Mesenteric fat pad (tissue), 1 donor: ENCODE results near the gene PSAP. TPM values are rescaled to one million over a fixed set of nuclear protein-coding genes. Genes with fewer than 3 reads are reported as not detected.
"Not testable (repeated sequence)": the region's sequence is repeated elsewhere in the genome, so short reads cannot be mapped to it uniquely, and the experiment has no call there.

ENCODE experiments used
- DNase-seq: peaks from one replicate; pipeline ENCODE4 v3.0.0-alpha.2; 2020; ENCODE audit warnings: low spot score
- long read RNA-seq: library from polyadenylated mRNA; unstranded; transcript quantifications from one replicate; pipeline ENCODE4 v2.0.0, GENCODE V29; 2020
- total RNA-seq: library from RNA; stranded (reverse); fragmentation: NEBNext Ultra II Directional; extraction: Animal tissue kit (Norgen Biotek cat#: 25700); gene quantifications from one replicate; pipeline ENCODE4 v1.2.1, GENCODE V29; 2021
- donor health status: DM: yes; HTN: yes; CAD: no.

Gene PSAP
- total RNA-seq: 1,414 TPM
- long read RNA-seq, transcript PSAP-202 (14 exons, 2,872 nt): major isoform, 2,422 of 5,438 reads
- long read RNA-seq, transcript PSAP-201 (14 exons, 2,830 nt): minor isoform, 34 of 5,438 reads
- long read RNA-seq, partial matches to known transcripts: 540 of 5,438 reads
- long read RNA-seq, other reads (novel, unspliced or antisense): 2,442 of 5,438 reads

DNA sequence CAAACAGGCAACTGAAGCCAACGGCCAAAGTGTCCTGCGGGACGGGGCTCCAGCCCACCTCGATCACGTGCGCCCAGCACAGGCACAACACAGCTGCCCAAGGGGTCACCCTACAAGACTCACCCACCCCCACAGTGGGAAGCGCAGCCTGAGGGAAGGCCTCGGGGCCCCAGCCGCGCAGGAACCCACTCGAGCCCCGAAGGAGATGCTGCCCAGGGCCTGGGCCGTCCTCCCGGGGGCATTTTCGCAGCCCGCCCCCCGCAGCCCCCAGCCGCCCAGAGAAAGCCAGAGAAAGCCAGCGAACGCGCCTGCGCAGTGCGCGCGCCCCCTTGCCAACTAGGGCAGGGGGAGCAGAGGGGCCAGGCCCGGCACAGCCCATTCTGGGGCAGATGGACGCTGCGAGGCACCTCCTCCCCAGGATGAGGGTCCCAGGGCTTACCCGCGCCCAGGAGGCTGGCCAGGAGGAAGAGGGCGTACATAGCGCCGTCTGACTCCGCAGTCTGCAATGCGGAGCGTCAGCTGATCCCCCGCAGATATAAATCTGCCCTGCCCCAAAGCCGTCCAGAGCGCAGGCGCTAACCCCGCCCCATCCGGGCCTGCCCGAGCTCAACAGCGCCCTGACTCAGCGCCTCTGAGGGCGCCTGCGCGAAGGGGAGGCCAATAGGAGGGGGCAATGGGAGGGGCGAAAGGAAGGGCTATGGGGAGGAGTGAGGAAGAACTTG lies at the start of gene PSAP:
Gene PSAP (minus strand): TSS at position 509 of the 722 bp plus-strand sequence. CDS start 30 bp downstream, at position 479.
- peak; percentile 99 for DNase-seq

DNA sequence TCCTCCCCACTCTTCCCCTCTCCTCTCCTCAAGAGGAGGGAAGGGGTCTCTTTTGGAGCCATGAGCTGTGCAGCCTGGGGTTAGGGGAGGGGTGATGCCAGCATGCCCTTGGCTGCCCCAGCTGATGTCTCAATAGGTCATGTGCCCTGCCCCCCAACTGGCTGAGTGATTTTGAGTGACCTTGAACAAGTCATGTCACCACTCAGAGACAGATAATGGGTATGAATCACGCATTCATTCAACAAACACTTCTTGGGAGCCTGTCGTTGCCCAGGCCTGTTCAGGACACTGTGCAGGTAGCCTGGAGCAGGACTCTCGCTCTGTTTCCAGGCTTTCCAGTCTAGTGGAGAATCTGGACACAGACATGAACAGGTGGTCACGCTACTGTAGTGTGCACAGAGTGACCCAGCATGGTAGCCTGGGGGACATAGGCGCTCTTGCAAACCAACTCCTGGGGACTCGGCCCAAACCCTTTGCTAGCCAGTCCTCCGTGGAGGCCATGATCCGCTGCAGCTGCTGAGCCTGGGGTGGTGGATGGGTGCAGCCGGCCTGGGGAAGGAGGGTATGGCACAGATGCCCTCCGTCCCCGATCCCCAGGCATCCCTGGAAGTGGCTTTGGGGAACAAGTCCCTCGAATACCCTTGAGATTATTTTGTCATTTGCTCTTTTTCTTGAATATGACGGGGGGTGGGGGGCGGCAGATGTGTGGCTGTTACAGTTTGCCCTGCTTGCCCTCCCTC lies 49.6 kb upstream of the PSAP start:
- DNase-seq: no peak

DNA sequence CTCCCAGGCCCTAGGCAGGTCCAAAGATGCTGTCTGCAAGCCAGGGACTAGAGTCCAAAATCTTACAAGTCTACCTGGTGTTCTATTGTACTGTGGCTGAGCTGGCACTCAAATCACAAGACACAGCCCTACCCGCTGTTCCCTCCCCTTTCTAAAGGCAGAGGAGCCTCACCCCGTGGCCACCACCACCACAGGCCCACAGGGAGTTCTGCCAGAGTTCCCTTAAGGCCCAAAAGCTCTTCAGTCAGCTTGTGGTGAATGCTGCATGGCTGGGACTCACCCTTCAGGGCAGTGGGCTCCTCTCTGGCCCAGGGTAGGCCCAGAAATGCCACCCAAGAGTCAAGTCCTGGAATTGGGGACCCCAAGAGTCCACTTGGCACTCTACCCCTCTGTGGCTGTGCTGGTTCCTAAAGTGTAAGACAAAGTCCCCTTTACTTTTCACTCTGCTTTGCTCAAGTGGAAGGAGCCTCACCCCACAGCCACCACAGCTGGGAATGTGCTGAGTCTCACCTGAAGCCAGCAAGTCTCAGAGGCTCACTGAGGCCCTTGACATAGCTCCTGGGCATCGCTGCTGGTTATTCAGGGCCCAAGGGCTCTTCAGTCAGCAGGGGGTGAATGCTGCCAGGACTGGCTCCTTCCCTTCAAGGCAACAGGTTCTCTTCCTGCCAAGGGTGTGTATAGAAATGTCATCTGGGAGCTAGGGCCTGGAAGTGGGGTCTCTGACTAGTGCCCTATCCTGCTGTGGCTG lies 48.8 kb upstream of the PSAP start:
- no peak for DNase-seq

DNA sequence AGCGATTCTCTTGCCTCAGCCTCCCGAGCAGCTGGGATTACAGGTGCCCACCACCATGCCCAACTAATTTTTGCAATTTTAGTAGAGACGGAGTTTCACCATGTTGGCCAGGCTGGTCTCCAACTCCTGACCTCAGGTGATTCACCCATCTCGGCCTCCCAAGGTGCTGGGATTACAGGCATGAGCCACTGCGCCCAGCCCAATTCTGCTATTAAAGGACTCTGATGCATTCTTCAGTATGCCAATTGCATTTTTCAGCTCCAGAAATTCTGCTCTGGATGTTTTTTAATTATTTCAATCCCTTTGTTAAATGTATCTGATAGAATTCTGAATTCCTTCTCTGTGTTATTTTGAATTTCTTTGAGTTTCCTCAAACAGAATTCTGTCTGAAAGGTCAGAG lies 47.3 kb upstream of the PSAP start:
- DNase-seq: not testable (repeated sequence)

DNA sequence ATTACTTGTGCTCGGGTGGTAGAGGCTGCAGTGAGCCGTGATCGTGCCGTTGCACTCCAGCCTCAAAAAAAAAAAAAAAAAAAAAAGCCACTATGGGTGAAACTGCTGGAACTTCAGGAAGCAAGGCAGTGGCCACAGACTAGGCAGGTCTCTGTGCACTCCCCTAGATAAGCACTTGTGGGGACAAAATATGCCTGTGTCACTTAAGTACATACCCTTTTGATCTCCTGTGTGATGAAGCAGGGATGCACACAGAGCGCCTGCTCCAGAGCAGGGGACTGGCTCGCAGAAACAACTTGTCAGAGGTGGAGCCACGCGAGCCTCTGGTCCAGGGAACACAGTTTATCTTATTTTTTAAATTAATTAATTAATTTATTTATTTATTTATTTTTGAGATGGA lies 42.9 kb upstream of the PSAP start:
- DNase-seq: no peak

DNA sequence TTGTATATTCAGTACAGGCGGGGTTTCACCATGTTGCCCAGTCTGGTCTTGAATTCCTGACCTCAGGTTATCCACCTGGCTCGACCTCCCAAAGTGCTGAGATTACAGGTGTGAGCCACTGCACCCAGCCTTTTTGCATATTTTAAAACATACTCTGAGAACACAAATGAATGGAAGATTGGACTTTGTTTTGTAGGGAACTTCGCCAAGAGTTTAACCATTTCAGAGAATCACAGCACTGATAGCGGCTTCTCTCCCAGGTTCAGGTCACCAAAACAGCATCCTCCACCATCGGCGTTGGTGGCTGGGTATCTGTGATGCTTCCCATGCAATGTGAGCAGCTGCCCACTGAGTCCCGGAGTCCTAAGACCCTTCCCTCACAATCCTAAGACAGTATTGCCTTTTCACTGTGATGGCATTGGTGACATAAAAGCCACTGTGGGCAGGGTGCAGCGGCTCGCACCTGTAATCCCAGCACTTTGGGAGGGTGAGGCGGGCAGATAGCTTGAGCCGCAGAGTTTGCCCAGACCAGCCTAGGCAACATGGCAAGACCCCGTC lies 42.3 kb upstream of the PSAP start:
- no peak for DNase-seq

DNA sequence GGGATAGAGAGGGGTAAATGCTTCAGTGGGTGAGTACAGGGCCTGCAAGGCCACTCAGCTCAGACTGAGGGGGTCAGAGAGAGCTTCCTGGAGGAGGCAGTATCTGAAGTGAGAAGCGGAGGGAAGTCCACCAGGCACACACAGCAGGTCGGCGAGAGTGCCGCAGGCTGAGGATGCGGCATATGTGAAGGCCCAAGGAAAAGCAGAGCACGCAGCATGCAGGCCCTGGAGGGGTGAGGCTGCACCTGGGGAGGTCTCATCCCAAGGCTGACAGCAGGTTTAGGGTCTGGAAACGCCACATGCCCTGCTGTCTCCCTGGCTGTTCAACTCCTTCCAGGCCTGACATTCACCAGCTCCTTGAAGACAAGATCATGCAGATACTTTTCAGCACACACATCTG lies 40.4 kb upstream of the PSAP start:
- DNase-seq: no peak

DNA sequence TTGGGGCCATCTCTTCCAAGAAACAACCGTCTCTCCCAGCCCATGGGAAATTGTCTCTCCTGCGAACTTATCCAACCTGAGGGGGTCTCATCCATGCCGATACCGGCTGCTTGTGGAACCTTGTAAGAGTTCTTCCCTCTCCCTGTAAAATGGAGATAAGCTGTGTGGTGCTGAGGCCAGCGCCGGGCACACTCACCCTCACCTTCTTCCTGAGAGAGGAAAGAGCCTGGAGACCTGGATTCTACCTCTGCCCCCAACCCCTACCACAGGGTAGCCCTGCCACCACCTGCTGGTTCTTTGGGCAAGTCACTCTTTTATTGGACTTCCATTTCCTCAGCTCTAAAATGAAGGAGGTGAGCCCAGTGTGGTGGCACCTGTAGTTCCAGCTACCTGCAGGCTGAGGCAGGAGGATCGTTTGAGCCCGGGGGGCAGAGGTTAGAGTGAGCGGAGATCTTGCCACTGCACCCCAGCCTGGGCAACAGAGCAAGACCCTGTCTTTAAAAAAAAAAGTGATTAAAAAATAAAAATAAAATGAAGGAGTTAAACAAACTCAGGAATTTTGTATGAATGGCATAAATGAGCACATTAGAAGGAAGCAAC lies 38.4 kb upstream of the PSAP start:
- DNase-seq: no peak

DNA sequence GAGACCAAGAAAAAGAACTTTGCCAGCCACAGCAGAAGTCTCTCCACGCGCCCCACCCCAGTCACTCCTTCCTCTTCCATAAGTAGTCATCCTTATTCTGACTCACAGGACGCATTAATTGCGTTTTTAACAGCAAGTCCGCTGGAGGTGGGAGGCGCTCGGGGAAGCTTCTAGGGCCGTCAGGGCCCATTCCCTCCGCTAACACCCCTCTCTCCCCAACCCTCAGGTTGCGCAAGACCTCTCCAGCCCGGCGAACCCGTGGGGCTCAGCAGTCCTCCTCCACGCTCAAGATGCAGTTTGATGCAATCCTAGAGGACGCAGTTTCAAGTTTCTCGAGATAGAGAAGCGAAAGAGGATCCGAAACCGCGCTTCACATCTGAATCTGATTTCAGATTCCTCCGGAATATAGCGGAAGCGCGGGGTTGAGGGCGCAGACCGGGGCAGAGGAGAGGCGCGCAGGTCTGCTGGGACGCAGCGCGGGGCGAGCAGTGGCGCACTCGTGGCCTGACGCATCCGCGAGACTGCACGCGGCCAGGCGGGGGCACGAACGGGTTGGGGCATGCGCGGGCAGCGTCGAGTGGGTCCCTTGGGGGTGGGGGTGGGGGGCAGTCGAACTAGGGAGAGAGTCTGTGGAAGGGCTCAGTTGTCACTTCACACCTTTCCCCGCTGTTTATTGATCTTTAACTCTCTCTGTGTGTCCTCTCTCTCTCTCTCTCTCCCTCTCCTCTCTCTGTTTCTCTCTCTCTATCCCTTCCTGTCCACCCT lies 37.8 kb upstream of the PSAP start:
- DNase-seq: peak; percentile 94

DNA sequence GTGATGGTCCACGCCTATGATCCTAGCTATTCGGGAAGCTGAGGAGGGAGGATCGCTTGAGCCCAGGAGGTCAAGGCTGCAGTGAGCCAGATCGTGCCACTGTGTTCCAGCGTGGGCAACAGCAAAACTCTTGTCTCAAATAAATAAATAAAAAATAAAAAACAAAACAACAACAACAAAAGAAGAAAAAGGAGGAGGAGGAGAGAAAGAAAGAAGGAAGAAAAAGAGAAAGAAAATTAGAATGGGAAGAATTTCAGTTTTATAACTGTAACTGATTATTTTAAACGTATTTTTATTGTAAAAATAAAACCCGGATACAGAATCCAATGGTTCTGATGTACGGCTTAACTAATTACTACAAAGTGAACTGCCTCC lies 37.2 kb upstream of the PSAP start:
- DNase-seq: no peak

DNA sequence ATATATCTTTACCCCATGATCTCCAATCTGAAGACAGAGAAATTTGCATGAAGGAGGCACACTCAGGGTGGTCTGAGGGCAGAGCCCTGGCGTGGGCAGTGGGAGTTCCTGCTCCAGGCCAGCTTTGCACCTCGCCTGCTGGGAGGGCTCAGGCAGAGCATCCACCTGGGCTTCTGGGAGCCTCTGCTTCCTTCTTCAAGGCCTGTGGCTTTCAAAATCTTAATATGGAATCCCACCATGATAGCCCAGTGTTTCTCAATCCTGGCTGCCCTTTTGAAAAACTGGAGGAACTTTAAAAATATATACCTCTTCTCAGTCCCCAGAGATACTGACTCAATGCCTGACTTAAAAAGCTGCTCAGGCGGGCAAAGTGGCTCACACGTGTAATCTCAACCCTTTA lies 36.7 kb upstream of the PSAP start:
- DNase-seq: no peak

DNA sequence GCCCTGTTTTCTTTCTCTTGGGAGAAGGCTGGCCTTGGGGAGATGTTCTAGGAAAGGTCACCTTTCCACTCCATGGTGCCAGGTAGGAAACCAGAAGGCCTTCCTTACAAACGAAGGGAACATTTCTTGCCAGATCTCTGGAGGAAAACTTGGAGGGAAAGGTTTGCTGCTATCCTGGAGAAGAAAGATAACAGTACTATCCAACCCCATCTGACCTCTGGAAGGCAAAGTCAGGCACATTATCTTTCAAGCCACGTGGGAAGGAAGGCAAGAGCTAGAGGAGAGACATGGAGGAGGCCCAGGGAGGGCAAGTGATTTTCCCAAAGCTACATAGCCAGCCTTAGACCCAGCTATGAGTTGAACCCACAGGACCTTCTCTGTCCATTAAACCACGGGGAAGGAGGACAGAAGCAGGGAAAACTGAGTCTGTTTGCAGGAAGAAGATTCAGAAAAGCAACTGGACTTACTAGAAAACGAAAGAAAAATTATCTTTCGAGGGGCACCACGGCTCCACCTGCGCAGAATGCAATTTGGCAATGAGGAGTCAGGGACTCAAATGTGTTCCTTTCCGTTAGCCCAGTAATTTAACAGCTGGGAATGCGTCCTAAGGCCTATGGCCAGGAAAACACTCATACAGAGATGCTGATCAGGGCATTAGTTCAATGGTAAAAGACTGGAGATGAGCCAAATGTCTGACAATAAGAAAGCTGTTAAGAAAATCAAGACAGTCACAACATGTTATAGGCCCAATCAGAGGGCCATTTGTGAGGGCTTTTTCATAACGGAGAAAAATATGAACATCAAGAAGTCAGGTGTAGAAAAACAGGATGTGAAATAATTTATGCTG lies 32.0 kb upstream of the PSAP start:
- no peak for DNase-seq

DNA sequence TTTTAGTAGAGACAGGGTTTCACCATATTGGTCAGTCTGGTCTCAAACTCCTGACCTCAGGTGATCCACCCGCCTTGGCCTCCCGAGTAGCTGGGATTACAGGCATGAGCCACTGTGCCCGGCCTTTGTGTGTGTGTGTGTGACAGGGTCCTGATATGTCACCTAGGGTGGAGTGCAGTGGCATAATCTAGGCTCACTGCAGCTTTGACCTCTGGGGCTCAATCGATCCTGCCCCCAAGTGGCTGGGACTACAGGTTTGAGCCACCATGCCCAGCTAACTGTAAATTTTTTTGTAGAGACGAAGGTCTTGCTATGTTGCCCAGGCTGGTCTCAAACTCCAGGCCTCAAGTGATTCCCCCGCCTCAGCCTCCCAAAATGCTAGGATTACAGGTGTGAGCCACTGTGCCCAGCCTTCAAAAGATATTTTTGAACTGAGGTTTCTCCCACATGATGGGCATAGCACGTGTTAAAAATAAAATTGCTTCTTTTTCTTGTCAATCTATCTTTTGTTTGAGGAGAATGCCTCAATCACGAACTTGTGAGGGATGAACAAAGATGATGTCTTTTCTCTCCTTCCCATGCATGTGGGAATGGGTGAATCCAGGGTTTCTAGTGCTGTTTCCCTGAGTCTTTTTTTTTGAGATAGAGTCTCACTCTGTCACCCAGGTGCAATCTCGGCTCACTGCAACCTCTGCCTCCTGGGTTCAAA lies 30.8 kb upstream of the PSAP start:
- no peak for DNase-seq

DNA sequence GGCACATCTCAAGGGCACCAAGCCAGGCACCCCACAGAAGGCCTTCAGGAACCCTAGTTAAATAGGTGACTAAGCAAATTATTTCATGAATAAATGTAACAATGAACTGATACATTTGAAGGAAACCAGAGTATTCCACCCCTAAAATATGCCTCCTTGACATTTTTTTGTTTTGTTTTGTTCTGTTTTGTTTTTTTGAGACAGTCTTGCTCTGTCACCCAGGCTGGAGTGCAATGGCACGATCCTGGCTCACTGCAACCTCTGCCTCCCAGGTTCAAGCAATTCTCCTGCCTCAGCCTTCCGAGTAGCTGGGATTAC lies 30.2 kb upstream of the PSAP start:
- DNase-seq: not testable (repeated sequence)

DNA sequence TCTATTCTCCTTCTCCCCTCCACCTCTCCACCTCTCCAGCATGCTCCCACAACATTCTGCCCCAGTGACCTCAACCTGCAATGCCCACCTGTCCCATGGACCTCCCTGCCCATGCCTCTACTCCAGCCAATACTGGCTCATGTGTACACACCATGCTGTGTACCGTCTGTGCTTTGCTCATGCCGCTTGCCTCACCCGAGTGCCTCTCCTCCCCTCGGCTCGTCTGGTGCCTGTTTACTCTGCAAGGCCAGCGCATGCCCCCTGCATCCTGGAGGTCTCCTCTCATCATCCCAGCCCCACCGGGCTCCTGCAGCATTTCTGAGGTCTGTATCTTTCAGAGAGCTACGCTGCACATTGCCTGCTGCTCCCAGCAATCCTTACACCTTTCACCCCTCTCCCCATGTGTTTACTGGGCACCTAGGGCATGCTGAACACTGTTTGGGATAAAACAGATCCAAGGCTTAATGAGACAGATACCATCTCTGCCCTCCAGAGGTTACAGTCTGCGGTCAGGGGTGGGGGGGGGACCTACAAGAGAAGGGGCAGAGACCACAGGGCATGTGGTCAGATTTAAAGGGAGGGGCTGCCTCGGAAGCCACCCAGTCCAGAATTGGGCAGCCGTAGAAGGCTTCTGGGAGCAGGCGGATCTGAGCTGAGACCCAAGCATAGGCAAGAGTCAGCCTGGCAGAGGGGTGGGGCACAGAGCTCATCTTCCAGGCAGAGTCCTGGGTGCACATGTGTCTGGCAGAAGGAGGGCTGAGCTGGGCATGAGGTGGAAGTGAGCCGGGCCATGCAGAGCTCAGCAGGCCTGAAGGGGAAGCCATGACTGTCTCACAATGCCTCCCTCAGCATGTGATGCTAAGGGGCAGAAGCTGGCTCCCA lies 29.6 kb upstream of the PSAP start:
- no peak for DNase-seq

DNA sequence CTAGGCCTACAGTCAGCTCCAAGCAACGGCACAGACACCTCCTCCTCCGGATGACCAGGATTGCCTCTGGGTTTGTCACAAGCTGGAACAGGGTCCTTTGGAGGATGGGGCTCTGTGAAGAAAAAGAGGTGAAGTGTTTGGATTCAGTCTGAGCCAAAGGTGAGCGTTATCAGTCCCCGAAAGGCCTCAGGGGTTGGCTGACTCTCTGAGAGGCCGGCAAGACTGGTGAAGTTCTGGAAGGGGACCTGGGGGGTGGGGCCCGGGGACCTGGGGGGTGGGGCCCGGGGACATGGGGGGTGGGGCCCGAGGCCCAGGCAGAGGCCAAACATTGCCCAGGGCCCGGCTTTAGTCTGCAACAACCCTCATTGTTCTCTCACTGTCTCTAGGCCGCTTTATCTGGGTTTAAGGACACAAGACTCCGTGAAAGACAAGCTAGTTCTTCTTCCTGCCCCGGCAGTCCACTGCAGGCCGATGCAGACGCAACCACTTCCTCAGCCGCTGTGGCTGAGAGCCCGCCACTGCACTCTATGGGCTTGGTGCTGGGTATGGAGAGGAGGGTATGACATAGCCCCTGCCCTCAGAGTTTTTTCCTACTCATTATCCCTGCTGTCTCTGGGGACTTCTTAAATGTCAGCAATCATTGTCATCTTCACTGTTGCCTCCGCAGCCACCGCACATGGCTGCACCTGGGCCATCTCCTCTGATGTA lies 27.4 kb upstream of the PSAP start:
- no peak for DNase-seq

DNA sequence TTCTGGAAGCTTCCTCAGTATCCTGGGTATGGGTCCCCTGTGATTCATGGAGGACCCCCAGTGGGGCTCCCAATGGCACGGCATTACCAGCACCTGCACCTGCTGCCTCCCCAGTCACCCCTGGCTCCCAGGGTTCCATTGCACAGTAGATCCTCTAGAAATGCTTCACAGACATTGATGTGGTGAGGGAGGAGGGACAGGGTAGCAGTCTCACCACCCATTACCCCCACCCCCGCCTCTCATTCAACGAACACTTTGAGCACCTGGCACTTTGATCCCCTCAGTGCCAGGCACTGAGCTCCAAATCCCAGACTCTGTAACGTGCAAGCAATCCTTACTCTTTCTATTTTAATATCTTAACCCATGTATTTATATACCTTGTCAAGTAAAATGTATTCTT lies 26.8 kb upstream of the PSAP start:
- no peak for DNase-seq
